Natural killer cell (primary cell): ENCODE measurements around the gene AHNAK2. TPM values are rescaled to one million over a fixed set of nuclear protein-coding genes. Genes with fewer than 3 reads are reported as not detected.

Source experiments
- ATAC-seq, 3 donors: fragments of 150-1000 bp in 2 of 3; fragments of 200-7000 bp in 1 of 3; cut with Tn5 transposase; 1 replicate in 1 of 3; 2 replicates in 2 of 3; pipeline ENCODE4 v1.10.0; 2021; ENCODE audit warnings: mild to moderate bottlenecking in 2 of 3, moderate library complexity in 2 of 3
- DNase-seq, 2 donors: peaks; one replicate each; pipeline versions ENCODE4 v3.0.0 to v3.0.0-alpha.2; 2013 to 2021; ENCODE audit warnings: mixed read lengths in 1 of 2
- H3K27ac ChIP-seq: one replicate; pipeline ENCODE4 v1.5.1; 2013; ENCODE audit warnings: mild to moderate bottlenecking, low read length
- H3K27me3 ChIP-seq: one replicate; pipeline ENCODE4 v1.6.1; 2013; ENCODE audit warnings: low read length; ENCODE audit not compliant: control insufficient read depth, insufficient read depth
- H3K36me3 ChIP-seq: one replicate; pipeline ENCODE4 v1.6.1; 2013; ENCODE audit warnings: low read length; ENCODE audit not compliant: control insufficient read depth, insufficient read depth
- H3K4me1 ChIP-seq: one replicate; pipeline ENCODE4 v1.6.1; 2013; ENCODE audit warnings: low read length; ENCODE audit not compliant: control insufficient read depth, insufficient read depth
- H3K4me3 ChIP-seq: one replicate; pipeline ENCODE4 v1.5.1; 2013; ENCODE audit warnings: low read length
- H3K9me3 ChIP-seq: one replicate; pipeline ENCODE4 v1.6.1; 2013; ENCODE audit warnings: low read length; ENCODE audit not compliant: control insufficient read depth, insufficient read depth
- H3K27ac Mint-ChIP-seq, 2 donors: one replicate each; pipeline ENCODE4 v1.8.0; 2022; ENCODE audit warnings: mild to moderate bottlenecking in 2 of 2, mixed read lengths in 2 of 2, moderate library complexity in 1 of 2
- H3K27me3 Mint-ChIP-seq, 2 donors: one replicate each; pipeline ENCODE4 v1.8.0; 2022; ENCODE audit warnings: low read depth in 2 of 2, mixed read lengths in 2 of 2
- H3K36me3 Mint-ChIP-seq: one replicate; pipeline ENCODE4 v1.8.0; 2022; ENCODE audit warnings: mixed read lengths
- H3K4me1 Mint-ChIP-seq, 2 donors: one replicate each; pipeline ENCODE4 v1.8.0; 2022; ENCODE audit warnings: mixed read lengths in 2 of 2
- H3K4me3 Mint-ChIP-seq: one replicate; pipeline ENCODE4 v1.8.0; 2022; ENCODE audit warnings: mild to moderate bottlenecking, moderate library complexity, mixed read lengths
- H3K9me3 Mint-ChIP-seq, 2 donors: one replicate each; pipeline ENCODE4 v1.8.0; 2022; ENCODE audit warnings: mixed read lengths in 2 of 2
- WGBS: methylation state at CpG from one replicate; pipeline ENCODE4 v1.1.7; 2013; ENCODE audit warnings: missing lambda C conversion rate; ENCODE audit not compliant: insufficient coverage; 5-methylcytosine and 5-hydroxymethylcytosine counted together
- intact Hi-C: fragments of 100-400 bp; cut with micrococcal nuclease; formaldehyde crosslinking; loops from one replicate; pipeline ENCODE4 v1.14.2; 2022
- total RNA-seq, 4 donors: library from RNA; stranded (reverse); fragments of 120-200 nt in 1 of 4; gene quantifications; one replicate each; pipeline versions ENCODE4 v1.2.3 to v1.2.4, GENCODE V29; 2013 to 2022
- TF ChIP-seq, protein P1 (sequence below): fragments of 200-600 bp; IDR thresholded peaks from one replicate; pipeline ENCODE4 v1.8.0; 2022; ENCODE audit warnings: antibody characterized with exemption

Gene AHNAK2
- total RNA-seq, 3 donors from 2014 or later (not counting 1 experiment from before 2014, with no cell fraction given), result 0.05 TPM; not detected in 2

DNA sequence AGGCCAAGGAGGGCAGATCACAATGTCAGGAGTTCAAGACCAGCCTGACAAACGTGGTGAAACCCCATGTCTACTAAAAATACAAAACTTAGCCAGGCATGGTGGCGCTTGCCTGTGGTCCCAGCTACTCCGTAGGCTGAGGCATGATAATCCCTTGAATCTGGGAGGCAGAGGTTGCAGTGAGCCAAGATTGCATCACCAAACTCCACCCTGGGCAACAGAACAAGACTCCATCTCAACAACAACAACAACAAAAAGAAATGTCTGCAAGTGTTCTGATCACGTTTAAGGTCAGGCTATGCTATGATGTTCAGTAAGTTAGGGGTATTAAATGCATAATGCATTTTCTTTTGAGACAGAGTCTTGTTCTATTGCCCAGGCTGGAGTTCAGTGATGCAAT is 60.2 kb downstream of the AHNAK2 start:
- no peak overlapping the region for H3K4me3 ChIP-seq
- intact Hi-C loops, result no loop called here
- ATAC-seq (no peak), DNase-seq (no peak)
- H3K4me1 ChIP-seq, result peaks cover 4% of the 10 kb centered on the region
- Mint-ChIP-seq H3K36me3 (no peaks in the 10 kb centered on the region), H3K9me3 (no peaks in the 10 kb centered on the region), H3K4me1 (no peaks in the 10 kb centered on the region), H3K27me3 (peaks cover 14 to 18% of the 10 kb centered on the region in 2 donors), H3K4me3 (no peak overlapping the region), H3K27ac (no peak overlapping the region)
- no peaks in the 10 kb centered on the region for H3K36me3 ChIP-seq
- no peaks in the 10 kb centered on the region for H3K9me3 ChIP-seq
- TF ChIP-seq, protein P1, sequence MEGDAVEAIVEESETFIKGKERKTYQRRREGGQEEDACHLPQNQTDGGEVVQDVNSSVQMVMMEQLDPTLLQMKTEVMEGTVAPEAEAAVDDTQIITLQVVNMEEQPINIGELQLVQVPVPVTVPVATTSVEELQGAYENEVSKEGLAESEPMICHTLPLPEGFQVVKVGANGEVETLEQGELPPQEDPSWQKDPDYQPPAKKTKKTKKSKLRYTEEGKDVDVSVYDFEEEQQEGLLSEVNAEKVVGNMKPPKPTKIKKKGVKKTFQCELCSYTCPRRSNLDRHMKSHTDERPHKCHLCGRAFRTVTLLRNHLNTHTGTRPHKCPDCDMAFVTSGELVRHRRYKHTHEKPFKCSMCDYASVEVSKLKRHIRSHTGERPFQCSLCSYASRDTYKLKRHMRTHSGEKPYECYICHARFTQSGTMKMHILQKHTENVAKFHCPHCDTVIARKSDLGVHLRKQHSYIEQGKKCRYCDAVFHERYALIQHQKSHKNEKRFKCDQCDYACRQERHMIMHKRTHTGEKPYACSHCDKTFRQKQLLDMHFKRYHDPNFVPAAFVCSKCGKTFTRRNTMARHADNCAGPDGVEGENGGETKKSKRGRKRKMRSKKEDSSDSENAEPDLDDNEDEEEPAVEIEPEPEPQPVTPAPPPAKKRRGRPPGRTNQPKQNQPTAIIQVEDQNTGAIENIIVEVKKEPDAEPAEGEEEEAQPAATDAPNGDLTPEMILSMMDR, result no peak
- no peak overlapping the region for H3K27ac ChIP-seq
- 84% methylated on average over 4 of the region's 4 CpGs for WGBS
- H3K27me3 ChIP-seq, result no peaks in the 10 kb centered on the region

DNA sequence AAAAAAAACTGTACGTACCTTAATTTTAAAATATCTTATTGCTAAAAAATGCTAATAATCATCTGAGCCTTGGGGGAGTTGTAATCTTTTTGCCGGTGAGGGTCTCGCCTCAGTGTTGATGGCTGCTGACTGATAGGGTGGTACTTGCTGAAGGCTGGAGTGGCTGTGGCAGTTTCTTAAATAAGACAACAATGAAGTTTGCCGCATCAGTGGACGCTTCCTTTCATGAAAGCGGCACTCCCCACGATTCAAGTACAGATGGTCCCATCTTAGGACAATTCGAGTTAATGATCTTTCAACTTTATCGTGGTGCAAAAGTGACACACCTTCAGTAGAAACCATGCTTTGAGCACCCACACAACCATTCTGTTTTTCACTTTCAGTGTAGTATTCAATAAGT is 61.1 kb downstream of the AHNAK2 start:
- WGBS, result 90% methylated on average over 8 of the region's 9 CpGs
- TF ChIP-seq, protein P1, result no peak
- no peak overlapping the region for H3K4me3 Mint-ChIP-seq
- peaks cover 4% of the 10 kb centered on the region for H3K9me3 ChIP-seq
- H3K4me1 ChIP-seq, result no peaks in the 10 kb centered on the region
- H3K27me3 ChIP-seq, result no peaks in the 10 kb centered on the region
- no peaks in the 10 kb centered on the region for H3K36me3 Mint-ChIP-seq
- no peak overlapping the region for H3K27ac ChIP-seq
- ATAC-seq (no peak), DNase-seq (no peak)
- H3K4me3 ChIP-seq, result no peak overlapping the region
- intact Hi-C loops, result no loop called here
- no peaks in the 10 kb centered on the region for H3K4me1 Mint-ChIP-seq
- peaks cover 14 to 19% of the 10 kb centered on the region in 2 donors for H3K27me3 Mint-ChIP-seq
- H3K27ac Mint-ChIP-seq, result no peak overlapping the region
- H3K36me3 ChIP-seq, result no peaks in the 10 kb centered on the region
- peaks cover 0 to under 1% of the 10 kb centered on the region in 2 donors for H3K9me3 Mint-ChIP-seq

DNA sequence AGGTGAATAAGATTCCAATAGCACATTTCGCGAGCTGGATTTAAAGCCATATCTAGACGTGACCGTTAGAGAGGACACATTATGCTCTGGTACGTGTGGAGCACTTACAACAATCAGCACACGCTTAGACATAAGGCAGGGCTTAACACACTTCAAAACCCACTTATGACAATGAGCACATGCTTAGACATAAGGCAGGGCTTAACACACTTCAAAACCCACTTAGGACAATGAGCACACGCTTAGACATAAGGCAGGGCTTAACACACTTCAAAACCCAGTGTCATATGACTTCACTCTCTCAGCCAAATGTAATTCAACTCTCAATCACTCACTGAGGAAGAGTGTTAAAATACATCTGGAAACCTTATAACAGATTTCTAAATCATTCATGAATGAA is 64.7 kb downstream of the AHNAK2 start:
- H3K36me3 ChIP-seq, result no peaks in the 10 kb centered on the region
- TF ChIP-seq, protein P1, result no peak
- no peaks in the 10 kb centered on the region for H3K4me1 Mint-ChIP-seq

DNA sequence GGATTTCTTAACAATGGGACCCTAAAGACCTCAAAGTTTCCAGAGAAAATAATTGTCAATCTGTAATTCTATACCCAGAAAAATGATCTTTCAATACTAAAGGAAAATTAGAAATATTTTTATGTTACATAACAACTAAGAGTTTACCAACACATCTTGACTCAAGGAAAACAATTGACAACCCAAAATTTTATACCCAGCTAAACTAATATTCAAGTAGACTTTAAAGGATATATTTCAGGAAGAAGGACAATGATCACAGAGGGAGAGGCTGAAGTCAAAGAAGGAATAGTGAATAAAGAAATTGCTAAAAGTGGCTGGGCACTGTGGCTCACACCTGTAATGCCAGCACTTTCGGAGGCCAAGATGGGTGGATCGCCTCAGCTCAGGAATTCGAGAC is 66.1 kb downstream of the AHNAK2 start:
- no peak overlapping the region for H3K27ac ChIP-seq
- H3K27me3 Mint-ChIP-seq, result peaks cover 21 to 40% of the 10 kb centered on the region in 2 donors
- H3K4me1 ChIP-seq, result no peaks in the 10 kb centered on the region
- H3K27me3 ChIP-seq, result no peaks in the 10 kb centered on the region
- intact Hi-C loops, result no loop called here
- ATAC-seq (no peak), DNase-seq (no peak)
- H3K9me3 Mint-ChIP-seq, result peaks cover 2 to 3% of the 10 kb centered on the region in 2 donors
- H3K36me3 Mint-ChIP-seq, result no peaks in the 10 kb centered on the region
- no peak overlapping the region for H3K4me3 Mint-ChIP-seq
- 88% methylated on average over 3 of the region's 3 CpGs for WGBS
- peaks cover 13% of the 10 kb centered on the region for H3K9me3 ChIP-seq
- no peaks in the 10 kb centered on the region for H3K4me1 Mint-ChIP-seq
- no peak overlapping the region for H3K4me3 ChIP-seq
- TF ChIP-seq, protein P1, result no peak
- H3K27ac Mint-ChIP-seq, result no peak overlapping the region
- no peaks in the 10 kb centered on the region for H3K36me3 ChIP-seq

More for the DNA sequence above, 64.7 kb downstream of the AHNAK2 start:
- DNase-seq (no peak), ATAC-seq (no peak)
- H3K27ac Mint-ChIP-seq, result no peak overlapping the region
- H3K36me3 Mint-ChIP-seq, result no peaks in the 10 kb centered on the region
- Histone ChIP-seq H3K4me1 (no peaks in the 10 kb centered on the region), H3K27me3 (no peaks in the 10 kb centered on the region), H3K4me3 (no peak overlapping the region), H3K27ac (no peak overlapping the region), H3K9me3 (peaks cover 13% of the 10 kb centered on the region)
- intact Hi-C loops, result no loop called here
- peaks cover 16 to 26% of the 10 kb centered on the region in 2 donors for H3K27me3 Mint-ChIP-seq
- WGBS, result 97% methylated on average over 7 of the region's 7 CpGs
- H3K9me3 Mint-ChIP-seq, result peaks cover 2 to 3% of the 10 kb centered on the region in 2 donors
- H3K4me3 Mint-ChIP-seq, result no peak overlapping the region
